ENCODE measurements around the gene SLC9A4. TPM values are rescaled to one million over a fixed set of nuclear protein-coding genes. Genes with fewer than 3 reads are reported as not detected.

SLC9A4 gene
- total and polyA plus RNA-seq, 2 donors (not counting 3 experiments of a cell fraction or from before 2014, with no cell fraction given) = not detected

- H3K27me3 ChIP-seq (ENCODE audit: control insufficient read depth in 2 of 2, insufficient read depth in 2 of 2, low read length in 2 of 2) = peaks cover 31 to 49% of the 10 kb centered on the region in 2 experiments
- dilution Hi-C loops (cut with MboI; ENCODE audit: extremely low pct_ligation_motif_present, low sequenced_read_pairs) (no loop called here), intact Hi-C loops (cut with micrococcal nuclease) (loop anchor here (1.0 kb wide), 3 partner anchors 119 to 230 kb away; no protein-coding TSS in a partner anchor)
- TF ChIP-seq EZH2 (IDR thresholded peaks at IDR 0.05; ENCODE audit: borderline replicate concordance, low read depth, low read length, severe bottlenecking) (peak; percentile 14), POLR2A (IDR thresholded peaks at IDR 0.05; ENCODE audit: low read depth, low read length) (no peak)
- no peaks in the 10 kb centered on the region for H3K9me1 ChIP-seq (replicated peaks; ENCODE audit: control insufficient read depth, extremely low read depth, insufficient read depth, low read length)
- FAIRE-seq (no peak), DNase-seq (ENCODE audit: low read depth, low spot score) (no peak)
- H3K4me2 ChIP-seq (ENCODE audit: insufficient read depth, low read length) = no peak overlapping the region
- H3K27ac ChIP-seq (ENCODE audit: insufficient read depth, low read depth, low read length) = no peak overlapping the region
- POLR2A ChIA-PET = no interaction called here
- H3K4me1 ChIP-seq (ENCODE audit: control insufficient read depth, extremely low read depth, insufficient read depth, low read length) = no peaks in the 10 kb centered on the region
- CTCF ChIA-PET = interaction anchor here (0.6 to 9.9 kb wide), 36 partner anchors 10 to 332 kb away, joined by 3 to 218 read pairs (median 6); partner anchors contain the start of gene SLC9A2
- H2AFZ ChIP-seq (ENCODE audit: low read depth, low read length) = no peak overlapping the region
- no TSS peak for BruUV-seq (replicated peaks)
- H3K36me3 ChIP-seq (ENCODE audit: control insufficient read depth in 2 of 2, extremely low read depth in 1 of 2, insufficient read depth in 2 of 2, low read length in 2 of 2) = no peaks in the 10 kb centered on the region
- H4K20me1 ChIP-seq (replicated peaks; ENCODE audit: control insufficient read depth, extremely low read depth, insufficient read depth, low read length) = no peaks in the 10 kb centered on the region
- H3K9me3 ChIP-seq (replicated peaks; ENCODE audit: control insufficient read depth, insufficient read depth, low read length) = no peaks in the 10 kb centered on the region
- no peak overlapping the region for H3K4me3 ChIP-seq (replicated peaks in 1 of 3; ENCODE audit: insufficient read depth in 1 of 3, low read depth in 1 of 3, low read length in 3 of 3)
- H3K79me2 ChIP-seq (ENCODE audit: control insufficient read depth, insufficient read depth, low read length) = no peaks in the 10 kb centered on the region
- no peak overlapping the region for H3K9ac ChIP-seq (replicated peaks; ENCODE audit: extremely low read depth, insufficient read depth, low read length)
These were observed 605 bp downstream of the SLC9A4 start for GRCh38 chr2:102473631-102474030.

DNA sequence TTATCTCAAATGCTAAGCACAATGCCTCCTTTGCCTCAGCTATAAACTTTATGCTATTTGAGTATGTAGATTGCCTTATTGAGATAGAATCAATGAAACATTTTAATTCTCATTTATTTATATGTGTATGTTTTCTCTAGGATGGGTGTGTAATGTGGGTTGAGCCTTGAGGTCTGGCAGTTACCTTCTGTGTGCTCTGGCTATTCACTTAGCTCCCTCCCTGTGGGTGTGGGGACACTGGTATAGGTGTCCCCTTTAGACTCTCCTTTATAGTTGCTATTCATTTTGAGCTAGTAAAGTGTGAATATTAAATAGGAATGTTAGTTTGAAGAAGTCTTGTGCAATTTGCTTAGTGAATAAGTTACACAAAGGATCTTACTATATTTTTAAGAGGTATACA, 1.8 kb downstream of the SLC9A4 start:
- POLR2A ChIA-PET = no interaction called here
- no peak overlapping the region for H3K27ac ChIP-seq (ENCODE audit: insufficient read depth, low read depth, low read length)
- no peaks in the 10 kb centered on the region for H3K9me1 ChIP-seq (replicated peaks; ENCODE audit: control insufficient read depth, extremely low read depth, insufficient read depth, low read length)
- H3K79me2 ChIP-seq (ENCODE audit: control insufficient read depth, insufficient read depth, low read length) = no peaks in the 10 kb centered on the region
- no peak overlapping the region for H2AFZ ChIP-seq (ENCODE audit: low read depth, low read length)
- no peak overlapping the region for H3K9ac ChIP-seq (replicated peaks; ENCODE audit: extremely low read depth, insufficient read depth, low read length)
- no peaks in the 10 kb centered on the region for H3K36me3 ChIP-seq (ENCODE audit: control insufficient read depth in 2 of 2, extremely low read depth in 1 of 2, insufficient read depth in 2 of 2, low read length in 2 of 2)
- H3K4me1 ChIP-seq (ENCODE audit: control insufficient read depth, extremely low read depth, insufficient read depth, low read length) = no peaks in the 10 kb centered on the region
- dilution Hi-C loops (cut with MboI; ENCODE audit: extremely low pct_ligation_motif_present, low sequenced_read_pairs) = loop anchor here (25.0 kb wide), 1 partner anchor 113 kb away; no protein-coding TSS in a partner anchor
- H3K4me3 ChIP-seq (replicated peaks in 1 of 3; ENCODE audit: insufficient read depth in 1 of 3, low read depth in 1 of 3, low read length in 3 of 3) = no peak overlapping the region
- no peak overlapping the region for H3K4me2 ChIP-seq (ENCODE audit: insufficient read depth, low read length)
- H3K27me3 ChIP-seq (ENCODE audit: control insufficient read depth in 2 of 2, insufficient read depth in 2 of 2, low read length in 2 of 2) = peaks cover 31 to 49% of the 10 kb centered on the region in 2 experiments
- CTCF ChIA-PET = interaction anchor here (0.8 to 9.9 kb wide), 10 partner anchors 9 to 331 kb away, joined by 4 to 218 read pairs (median 12); no protein-coding TSS in a partner anchor
- BruUV-seq (replicated peaks) = no TSS peak
- TF ChIP-seq MYC (IDR thresholded peaks at IDR 0.05; ENCODE audit: low read depth, low read length) (no peak), GATA2 (IDR thresholded peaks at IDR 0.05; ENCODE audit: insufficient read depth, insufficient read length, low read depth, low read length) (no peak), MAX (IDR thresholded peaks at IDR 0.05; ENCODE audit: insufficient read depth, insufficient read length) (no peak), JUN (IDR thresholded peaks at IDR 0.05; ENCODE audit: borderline replicate concordance, insufficient read depth, insufficient read length, low read depth) (no peak), POLR2A (IDR thresholded peaks at IDR 0.05; ENCODE audit: low read depth, low read length) (no peak), EZH2 (IDR thresholded peaks at IDR 0.05; ENCODE audit: borderline replicate concordance, low read depth, low read length, severe bottlenecking) (no peak), FOS (IDR thresholded peaks at IDR 0.05; ENCODE audit: borderline replicate concordance, insufficient read depth, low read length) (no peak), POLR2AphosphoS5 (IDR thresholded peaks at IDR 0.05; ENCODE audit: insufficient read depth, low read depth, low read length) (no peak), CTCF (IDR thresholded peaks at IDR 0.05; ENCODE audit: extremely low read depth in 1 of 2, insufficient read depth in 1 of 2, low read depth in 1 of 2, low read length in 2 of 2) (no peak)
- DNase-seq (ENCODE audit: low read depth, low spot score) (no peak), FAIRE-seq (no peak)
- no peaks in the 10 kb centered on the region for H4K20me1 ChIP-seq (replicated peaks; ENCODE audit: control insufficient read depth, extremely low read depth, insufficient read depth, low read length)
- H3K9me3 ChIP-seq (replicated peaks; ENCODE audit: control insufficient read depth, insufficient read depth, low read length) = no peaks in the 10 kb centered on the region
- intact Hi-C loops (cut with micrococcal nuclease) = no loop called here

Measured in endothelial cell of umbilical vein (primary cell).